ENCODE data around the gene COL26A1. TPM values are rescaled to one million over a fixed set of nuclear protein-coding genes. Genes with fewer than 3 reads are reported as not detected.

The COL26A1 gene
- polyA plus RNA-seq, 1 donor (not counting 4 experiments of a cell fraction or from before 2014, with no cell fraction given), result not detected

- no peaks in the 10 kb centered on the region for H4K20me1 ChIP-seq (ENCODE audit: control insufficient read depth, extremely low read depth, insufficient read depth, low read length)
- no peak overlapping the region for H2AFZ ChIP-seq (ENCODE audit: control insufficient read depth, low read length)
- H3K79me2 ChIP-seq (ENCODE audit: control insufficient read depth, insufficient read depth, low read length), result no peaks in the 10 kb centered on the region
- DNase-seq (ENCODE audit: low read depth, low spot score) (no peak), FAIRE-seq (no peak)
- H3K9me3 ChIP-seq (ENCODE audit: control insufficient read depth, low read depth, low read length), result no peaks in the 10 kb centered on the region
- no peaks in the 10 kb centered on the region for H3K9me1 ChIP-seq (ENCODE audit: control insufficient read depth, extremely low read depth, insufficient read depth, low read length)
- H3K9ac ChIP-seq (ENCODE audit: control insufficient read depth, extremely low read depth, insufficient read depth, low read length), result no peak overlapping the region
- TF ChIP-seq, protein P1, sequence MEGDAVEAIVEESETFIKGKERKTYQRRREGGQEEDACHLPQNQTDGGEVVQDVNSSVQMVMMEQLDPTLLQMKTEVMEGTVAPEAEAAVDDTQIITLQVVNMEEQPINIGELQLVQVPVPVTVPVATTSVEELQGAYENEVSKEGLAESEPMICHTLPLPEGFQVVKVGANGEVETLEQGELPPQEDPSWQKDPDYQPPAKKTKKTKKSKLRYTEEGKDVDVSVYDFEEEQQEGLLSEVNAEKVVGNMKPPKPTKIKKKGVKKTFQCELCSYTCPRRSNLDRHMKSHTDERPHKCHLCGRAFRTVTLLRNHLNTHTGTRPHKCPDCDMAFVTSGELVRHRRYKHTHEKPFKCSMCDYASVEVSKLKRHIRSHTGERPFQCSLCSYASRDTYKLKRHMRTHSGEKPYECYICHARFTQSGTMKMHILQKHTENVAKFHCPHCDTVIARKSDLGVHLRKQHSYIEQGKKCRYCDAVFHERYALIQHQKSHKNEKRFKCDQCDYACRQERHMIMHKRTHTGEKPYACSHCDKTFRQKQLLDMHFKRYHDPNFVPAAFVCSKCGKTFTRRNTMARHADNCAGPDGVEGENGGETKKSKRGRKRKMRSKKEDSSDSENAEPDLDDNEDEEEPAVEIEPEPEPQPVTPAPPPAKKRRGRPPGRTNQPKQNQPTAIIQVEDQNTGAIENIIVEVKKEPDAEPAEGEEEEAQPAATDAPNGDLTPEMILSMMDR (optimal IDR thresholded peaks at IDR 0.05 in 1 of 3, IDR thresholded peaks at IDR 0.05 in 1 of 3, conservative IDR thresholded peaks at IDR 0.05 in 1 of 3; ENCODE audit: extremely low read depth in 1 of 3, insufficient read depth in 2 of 3, low read length in 3 of 3), result no peak
- no peak for TF ChIP-seq EZH2 (IDR thresholded peaks at IDR 0.05; ENCODE audit: low read length)
- dilution Hi-C loops (cut with MboI; ENCODE audit: extremely low pct_ligation_motif_present, low sequenced_read_pairs), result no loop called here
- H3K27me3 ChIP-seq (ENCODE audit: control insufficient read depth, extremely low read depth, insufficient read depth, low read length), result peaks cover 31% of the 10 kb centered on the region
- no peak overlapping the region for H3K4me3 ChIP-seq (ENCODE audit: control insufficient read depth in 2 of 3, extremely low read depth in 1 of 3, insufficient read depth in 2 of 3, low read depth in 1 of 3, low read length in 3 of 3)
- no peak overlapping the region for H3K27ac ChIP-seq (ENCODE audit: control insufficient read depth, insufficient read depth, low read length)
- H3K4me2 ChIP-seq (ENCODE audit: control insufficient read depth, extremely low read depth, insufficient read depth, low read depth, low read length), result no peak overlapping the region
- no peaks in the 10 kb centered on the region for H3K36me3 ChIP-seq (ENCODE audit: control insufficient read depth in 2 of 2, extremely low read depth in 1 of 2, insufficient read depth in 2 of 2, low read length in 2 of 2)
- H3K4me1 ChIP-seq (ENCODE audit: control insufficient read depth, extremely low read depth, insufficient read depth, low read length), result peaks cover 3% of the 10 kb centered on the region
These were observed 13.9 kb downstream of the COL26A1 start for GRCh38 chr7:101376601-101377000.

- FAIRE-seq (no peak), DNase-seq (ENCODE audit: low read depth, low spot score) (no peak)
- H3K4me2 ChIP-seq (ENCODE audit: control insufficient read depth, extremely low read depth, insufficient read depth, low read depth, low read length), result no peak overlapping the region
- H3K79me2 ChIP-seq (ENCODE audit: control insufficient read depth, insufficient read depth, low read length), result no peaks in the 10 kb centered on the region
- H3K9me1 ChIP-seq (ENCODE audit: control insufficient read depth, extremely low read depth, insufficient read depth, low read length), result no peaks in the 10 kb centered on the region
- H2AFZ ChIP-seq (ENCODE audit: control insufficient read depth, low read length), result no peak overlapping the region
- no peak for TF ChIP-seq EZH2 (IDR thresholded peaks at IDR 0.05; ENCODE audit: low read length)
- TF ChIP-seq, protein P1 (optimal IDR thresholded peaks at IDR 0.05 in 1 of 3, IDR thresholded peaks at IDR 0.05 in 1 of 3, conservative IDR thresholded peaks at IDR 0.05 in 1 of 3; ENCODE audit: extremely low read depth in 1 of 3, insufficient read depth in 2 of 3, low read length in 3 of 3), result no peak
- no peak overlapping the region for H3K27ac ChIP-seq (ENCODE audit: control insufficient read depth, insufficient read depth, low read length)
- H3K4me3 ChIP-seq (ENCODE audit: control insufficient read depth in 2 of 3, extremely low read depth in 1 of 3, insufficient read depth in 2 of 3, low read depth in 1 of 3, low read length in 3 of 3), result no peak overlapping the region
- H4K20me1 ChIP-seq (ENCODE audit: control insufficient read depth, extremely low read depth, insufficient read depth, low read length), result no peaks in the 10 kb centered on the region
- H3K9ac ChIP-seq (ENCODE audit: control insufficient read depth, extremely low read depth, insufficient read depth, low read length), result no peak overlapping the region
- H3K9me3 ChIP-seq (ENCODE audit: control insufficient read depth, low read depth, low read length), result no peaks in the 10 kb centered on the region
- H3K27me3 ChIP-seq (ENCODE audit: control insufficient read depth, extremely low read depth, insufficient read depth, low read length), result peaks cover 31% of the 10 kb centered on the region
- peaks cover 3% of the 10 kb centered on the region for H3K4me1 ChIP-seq (ENCODE audit: control insufficient read depth, extremely low read depth, insufficient read depth, low read length)
- H3K36me3 ChIP-seq (ENCODE audit: control insufficient read depth in 2 of 2, extremely low read depth in 1 of 2, insufficient read depth in 2 of 2, low read length in 2 of 2), result no peaks in the 10 kb centered on the region
- dilution Hi-C loops (cut with MboI; ENCODE audit: extremely low pct_ligation_motif_present, low sequenced_read_pairs), result no loop called here
These were observed 14.6 kb downstream of the COL26A1 start for GRCh38 chr7:101377189-101377736.

Data from keratinocyte (primary cell).